Heart left ventricle (tissue), 13 donors: ENCODE results near the gene TTC7B.

ENCODE experiments used
- POLR2A ChIP-seq, 2 donors: fragments of 450-650 bp; IDR thresholded peaks; one replicate each; pipeline ENCODE4 v1.6.1; 2017; ENCODE audit warnings: antibody characterized with exemption in 2 of 2, mild to moderate bottlenecking in 2 of 2, moderate library complexity in 2 of 2
- TF ChIP-seq, protein P1 (sequence below), 12 donors: fragments of 200-600 bp; sonication (generic) in 4 of 12; IDR thresholded peaks; one replicate each; pipeline versions ENCODE4 v1.5.0 to v1.8.0; 2018 to 2022; ENCODE audit warnings: antibody characterized with exemption in 12 of 12, mild to moderate bottlenecking in 5 of 12
- donor health status: ischemic (EF 13 %, LVEDD 7.1; RV severe dilation, severe dysfunction).
- donor health status: DM: no; HTN: yes; CAD: no.
- donor health status: DM: no; HTN: no; CAD: no.
- donor health status: ischemic (EF 25% LVEDD 6.9; RV normal size, moderate dysfunction).
- donor health status: ischemic (EF 25% LVEDD 5.7; RV mildly dilated, moderate dysfunction).
- donor health status: ischemic (EF 35%, LVEDD 5.7; RV mildly dilated, moderate dysfunction).
- donor health status: nonischemic (EF 11% LVEDD 7.7; RV severe dilation, severe dysfunction).
- donor health status: DM: yes; HTN: yes; CAD: no.
- donor health status: PGD.
- donor health status: ischemic (EF 29% LVEDD 5.4; RV normal size, mild dysfunction).
- donor health status: nonischemic (EF 23%, LVEDD 6.1; RV moderate dilation, normal function).

DNA sequence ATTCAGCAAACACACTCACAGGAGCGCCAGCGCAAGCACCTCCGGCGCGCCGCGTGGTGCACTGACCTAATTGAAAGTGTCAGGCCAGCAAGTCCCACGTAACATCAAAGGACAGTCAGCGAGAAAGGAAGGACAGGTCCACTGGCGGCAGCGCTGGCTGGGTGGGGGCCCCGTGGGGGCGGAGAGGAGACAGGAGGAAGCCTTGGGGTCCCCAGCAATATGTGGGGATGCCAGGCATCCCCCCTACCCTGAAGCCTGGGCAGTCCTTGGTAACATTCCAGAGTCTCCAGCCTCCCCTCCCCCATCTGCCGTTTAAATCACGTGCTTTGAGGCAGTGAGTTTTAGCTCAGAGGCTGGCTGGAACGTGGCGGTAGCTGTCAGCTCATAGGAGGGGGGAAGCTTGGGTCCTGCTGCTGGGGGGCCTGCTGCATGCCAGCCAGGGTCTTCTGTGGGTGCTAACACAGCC, 260.2 kb downstream of the TTC7B start:
- TF ChIP-seq, protein P1, sequence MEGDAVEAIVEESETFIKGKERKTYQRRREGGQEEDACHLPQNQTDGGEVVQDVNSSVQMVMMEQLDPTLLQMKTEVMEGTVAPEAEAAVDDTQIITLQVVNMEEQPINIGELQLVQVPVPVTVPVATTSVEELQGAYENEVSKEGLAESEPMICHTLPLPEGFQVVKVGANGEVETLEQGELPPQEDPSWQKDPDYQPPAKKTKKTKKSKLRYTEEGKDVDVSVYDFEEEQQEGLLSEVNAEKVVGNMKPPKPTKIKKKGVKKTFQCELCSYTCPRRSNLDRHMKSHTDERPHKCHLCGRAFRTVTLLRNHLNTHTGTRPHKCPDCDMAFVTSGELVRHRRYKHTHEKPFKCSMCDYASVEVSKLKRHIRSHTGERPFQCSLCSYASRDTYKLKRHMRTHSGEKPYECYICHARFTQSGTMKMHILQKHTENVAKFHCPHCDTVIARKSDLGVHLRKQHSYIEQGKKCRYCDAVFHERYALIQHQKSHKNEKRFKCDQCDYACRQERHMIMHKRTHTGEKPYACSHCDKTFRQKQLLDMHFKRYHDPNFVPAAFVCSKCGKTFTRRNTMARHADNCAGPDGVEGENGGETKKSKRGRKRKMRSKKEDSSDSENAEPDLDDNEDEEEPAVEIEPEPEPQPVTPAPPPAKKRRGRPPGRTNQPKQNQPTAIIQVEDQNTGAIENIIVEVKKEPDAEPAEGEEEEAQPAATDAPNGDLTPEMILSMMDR (IDR thresholded peaks at IDR 0.05) = no peak
- TF ChIP-seq POLR2A (IDR thresholded peaks at IDR 0.05) = no peak
